T-helper 2 cell treated with Interferon-gamma antibody and Interleukin-4, amounts not matched to agents 5 μg/mL and 100 μg/mL, for 36 hours (primary cell): Measurements from ENCODE around the gene C2orf76.

ENCODE experiments used
- DNase-seq: peaks from one replicate; pipeline ENCODE4 v3.0.0; 2021; ENCODE audit warnings: low spot score
- H3K27ac Mint-ChIP-seq: one replicate; pipeline ENCODE4 v1.8.0; 2021; ENCODE audit warnings: mild to moderate bottlenecking, mixed read lengths
- H3K27me3 Mint-ChIP-seq: one replicate; pipeline ENCODE4 v1.8.0; 2021; ENCODE audit warnings: low read depth, mixed read lengths
- H3K36me3 Mint-ChIP-seq: one replicate; pipeline ENCODE4 v1.8.0; 2021; ENCODE audit warnings: low read depth, mixed read lengths
- H3K4me1 Mint-ChIP-seq: one replicate; pipeline ENCODE4 v1.8.0; 2021; ENCODE audit warnings: low read depth, mixed read lengths
- H3K4me3 Mint-ChIP-seq: one replicate; pipeline ENCODE4 v1.8.0; 2022; ENCODE audit warnings: mild to moderate bottlenecking, moderate library complexity, mixed read lengths
- H3K9me3 Mint-ChIP-seq: one replicate; pipeline ENCODE4 v1.8.0; 2021; ENCODE audit warnings: mixed read lengths

C2orf76 gene

GRCh38 chr2:119311831-119312230 is 54.8 kb downstream of the C2orf76 start:
- H3K36me3 Mint-ChIP-seq, result no peaks in the 10 kb centered on the region
- no peaks in the 10 kb centered on the region for H3K4me1 Mint-ChIP-seq
- DNase-seq, result no peak
- H3K4me3 Mint-ChIP-seq, result no peak overlapping the region
- no peaks in the 10 kb centered on the region for H3K27me3 Mint-ChIP-seq
- H3K9me3 Mint-ChIP-seq, result no peaks in the 10 kb centered on the region
- no peak overlapping the region for H3K27ac Mint-ChIP-seq

- H3K36me3 Mint-ChIP-seq, result no peaks in the 10 kb centered on the region
- no peaks in the 10 kb centered on the region for H3K4me1 Mint-ChIP-seq
- no peaks in the 10 kb centered on the region for H3K9me3 Mint-ChIP-seq
- no peak overlapping the region for H3K4me3 Mint-ChIP-seq
- no peak overlapping the region for H3K27ac Mint-ChIP-seq
- no peak for DNase-seq
- no peaks in the 10 kb centered on the region for H3K27me3 Mint-ChIP-seq
Observed at GRCh38 chr2:119311371-119311770, 55.3 kb downstream of the C2orf76 start.

- H3K27me3 Mint-ChIP-seq, result no peaks in the 10 kb centered on the region
- H3K4me3 Mint-ChIP-seq, result no peak overlapping the region
Observed at GRCh38 chr2:119308793-119309330, 57.8 kb downstream of the C2orf76 start.

GRCh38 chr2:119307419-119308140 is 59.1 kb downstream of the C2orf76 start:
- no peaks in the 10 kb centered on the region for H3K4me1 Mint-ChIP-seq
- DNase-seq, result no peak
- H3K27me3 Mint-ChIP-seq, result no peaks in the 10 kb centered on the region
- H3K36me3 Mint-ChIP-seq, result no peaks in the 10 kb centered on the region
- no peak overlapping the region for H3K4me3 Mint-ChIP-seq
- no peak overlapping the region for H3K27ac Mint-ChIP-seq
- H3K9me3 Mint-ChIP-seq, result no peaks in the 10 kb centered on the region

More at GRCh38 chr2:119308793-119309330, 57.8 kb downstream of the C2orf76 start:
- DNase-seq, result no peak
- Mint-ChIP-seq H3K9me3 (no peaks in the 10 kb centered on the region), H3K27ac (no peak overlapping the region), H3K36me3 (no peaks in the 10 kb centered on the region), H3K4me1 (no peaks in the 10 kb centered on the region)

- H3K4me3 Mint-ChIP-seq, result no peak overlapping the region
- H3K27me3 Mint-ChIP-seq, result no peaks in the 10 kb centered on the region
- H3K4me1 Mint-ChIP-seq, result no peaks in the 10 kb centered on the region
- H3K36me3 Mint-ChIP-seq, result no peaks in the 10 kb centered on the region
- H3K9me3 Mint-ChIP-seq, result no peaks in the 10 kb centered on the region
- H3K27ac Mint-ChIP-seq, result no peak overlapping the region
- no peak for DNase-seq
Observed at GRCh38 chr2:119306196-119306590, 60.4 kb downstream of the C2orf76 start.

GRCh38 chr2:119305497-119306195 is 61.0 kb downstream of the C2orf76 start:
- no peaks in the 10 kb centered on the region for H3K27me3 Mint-ChIP-seq
- no peak overlapping the region for H3K4me3 Mint-ChIP-seq
- no peaks in the 10 kb centered on the region for H3K36me3 Mint-ChIP-seq
- H3K4me1 Mint-ChIP-seq, result no peaks in the 10 kb centered on the region
- H3K27ac Mint-ChIP-seq, result no peak overlapping the region
- no peaks in the 10 kb centered on the region for H3K9me3 Mint-ChIP-seq
- DNase-seq, result no peak

GRCh38 chr2:119304847-119305246 is 61.8 kb downstream of the C2orf76 start:
- H3K36me3 Mint-ChIP-seq, result no peaks in the 10 kb centered on the region
- H3K27ac Mint-ChIP-seq, result no peak overlapping the region
- no peak overlapping the region for H3K4me3 Mint-ChIP-seq
- H3K27me3 Mint-ChIP-seq, result no peaks in the 10 kb centered on the region
- H3K9me3 Mint-ChIP-seq, result no peaks in the 10 kb centered on the region
- no peak for DNase-seq
- H3K4me1 Mint-ChIP-seq, result no peaks in the 10 kb centered on the region

GRCh38 chr2:119301413-119301812 is 65.2 kb downstream of the C2orf76 start:
- no peak for DNase-seq
- Mint-ChIP-seq H3K9me3 (no peaks in the 10 kb centered on the region), H3K27me3 (no peaks in the 10 kb centered on the region), H3K4me1 (no peaks in the 10 kb centered on the region), H3K4me3 (no peak overlapping the region), H3K27ac (no peak overlapping the region), H3K36me3 (no peaks in the 10 kb centered on the region)

- no peak for DNase-seq
- Mint-ChIP-seq H3K4me3 (no peak overlapping the region), H3K27ac (no peak overlapping the region), H3K36me3 (no peaks in the 10 kb centered on the region), H3K9me3 (no peaks in the 10 kb centered on the region), H3K27me3 (no peaks in the 10 kb centered on the region), H3K4me1 (no peaks in the 10 kb centered on the region)
Observed at GRCh38 chr2:119295688-119296375, 70.8 kb downstream of the C2orf76 start.

- Mint-ChIP-seq H3K36me3 (no peaks in the 10 kb centered on the region), H3K27ac (no peak overlapping the region), H3K9me3 (no peaks in the 10 kb centered on the region), H3K4me1 (no peaks in the 10 kb centered on the region), H3K4me3 (no peak overlapping the region), H3K27me3 (no peaks in the 10 kb centered on the region)
- DNase-seq, result no peak
Observed at GRCh38 chr2:119294671-119295070, 72.0 kb downstream of the C2orf76 start.

- Mint-ChIP-seq H3K27ac (no peak overlapping the region), H3K4me3 (no peak overlapping the region), H3K4me1 (no peaks in the 10 kb centered on the region), H3K36me3 (no peaks in the 10 kb centered on the region), H3K9me3 (no peaks in the 10 kb centered on the region), H3K27me3 (no peaks in the 10 kb centered on the region)
- DNase-seq, result no peak
Observed at GRCh38 chr2:119293900-119294299, 72.7 kb downstream of the C2orf76 start.

- no peaks in the 10 kb centered on the region for H3K36me3 Mint-ChIP-seq
- H3K9me3 Mint-ChIP-seq, result no peaks in the 10 kb centered on the region
- DNase-seq, result no peak
- H3K27ac Mint-ChIP-seq, result no peak overlapping the region
- H3K27me3 Mint-ChIP-seq, result no peaks in the 10 kb centered on the region
- H3K4me1 Mint-ChIP-seq, result no peaks in the 10 kb centered on the region
- H3K4me3 Mint-ChIP-seq, result no peak overlapping the region
Observed at GRCh38 chr2:119293254-119293653, 73.4 kb downstream of the C2orf76 start.

GRCh38 chr2:119292226-119292625 is 74.4 kb downstream of the C2orf76 start:
- Mint-ChIP-seq H3K9me3 (no peaks in the 10 kb centered on the region), H3K36me3 (no peaks in the 10 kb centered on the region), H3K27me3 (no peaks in the 10 kb centered on the region), H3K27ac (no peak overlapping the region), H3K4me1 (no peaks in the 10 kb centered on the region), H3K4me3 (no peak overlapping the region)
- DNase-seq, result no peak

GRCh38 chr2:119291588-119292167 is 75.0 kb downstream of the C2orf76 start:
- no peak for DNase-seq
- Mint-ChIP-seq H3K27me3 (no peaks in the 10 kb centered on the region), H3K36me3 (no peaks in the 10 kb centered on the region), H3K4me1 (no peaks in the 10 kb centered on the region), H3K27ac (no peak overlapping the region), H3K9me3 (no peaks in the 10 kb centered on the region), H3K4me3 (no peak overlapping the region)
